GM18526 (cell line): ENCODE data around the gene GSPT1.

Experiments used
- POLR2A ChIP-seq: IDR thresholded peaks from 3 replicates; pipeline ENCODE4 v1.6.1; 2011; ENCODE audit not compliant: insufficient read length; ENCODE audit errors: extremely low read depth

Gene GSPT1

DNA sequence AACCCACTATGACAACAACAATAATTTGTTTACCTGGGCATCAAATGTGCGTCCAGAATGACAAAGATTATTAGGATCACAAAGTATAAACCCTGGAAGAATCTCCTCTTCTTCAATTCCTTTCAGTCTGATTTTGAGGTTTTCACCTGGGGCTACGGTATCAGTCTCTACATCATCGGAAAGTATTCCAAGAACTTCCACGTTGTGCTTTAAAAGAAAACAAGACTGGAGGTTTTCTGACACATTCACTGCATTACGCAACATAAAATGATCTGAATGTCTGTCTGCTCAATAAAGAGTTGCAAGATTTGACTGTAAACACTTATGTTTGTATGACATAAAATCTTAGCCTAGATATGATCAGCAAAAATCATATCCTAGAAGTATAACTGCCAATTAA lies 38.4 kb downstream of the GSPT1 start:
- TF ChIP-seq POLR2A: no peak

DNA sequence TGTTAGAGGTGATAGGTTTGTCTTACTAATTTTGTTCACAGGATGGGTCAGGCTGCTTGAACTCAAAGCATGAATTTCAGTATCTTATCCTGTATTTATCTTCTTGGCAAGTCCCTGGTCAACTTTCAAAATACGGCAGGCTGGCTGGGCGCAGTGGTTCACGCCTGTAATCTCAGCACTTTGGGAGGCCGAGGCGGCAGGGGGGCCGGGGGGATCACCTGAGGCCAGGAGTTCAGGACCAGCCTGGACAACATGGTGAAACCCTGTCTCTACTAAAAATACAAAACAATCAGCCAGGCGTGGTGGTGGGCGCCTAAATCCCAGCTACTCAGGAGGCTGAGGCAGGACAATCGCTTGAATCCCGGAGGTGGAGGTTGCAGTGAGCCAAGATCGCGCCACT lies 39.5 kb downstream of the GSPT1 start:
- no peak for TF ChIP-seq POLR2A

DNA sequence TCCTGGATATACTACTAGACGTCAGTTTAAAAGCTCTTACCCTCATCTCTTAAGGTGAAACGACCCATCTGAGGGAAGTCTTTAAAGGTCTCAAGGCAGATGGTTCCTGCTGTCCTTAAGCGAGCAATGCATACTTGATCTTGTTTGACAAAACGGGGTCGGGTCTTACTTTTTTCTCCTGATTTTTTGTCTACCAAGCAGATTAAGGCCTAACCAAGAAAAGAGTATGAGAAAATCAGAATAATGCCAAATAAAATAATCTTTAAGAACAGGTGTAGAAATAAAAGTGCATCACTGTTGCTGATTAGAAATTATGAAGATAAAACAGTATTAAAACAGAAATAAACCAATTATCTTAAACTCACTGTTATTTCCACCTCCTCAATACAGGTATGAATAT lies 40.0 kb downstream of the GSPT1 start:
- no peak for TF ChIP-seq POLR2A

DNA sequence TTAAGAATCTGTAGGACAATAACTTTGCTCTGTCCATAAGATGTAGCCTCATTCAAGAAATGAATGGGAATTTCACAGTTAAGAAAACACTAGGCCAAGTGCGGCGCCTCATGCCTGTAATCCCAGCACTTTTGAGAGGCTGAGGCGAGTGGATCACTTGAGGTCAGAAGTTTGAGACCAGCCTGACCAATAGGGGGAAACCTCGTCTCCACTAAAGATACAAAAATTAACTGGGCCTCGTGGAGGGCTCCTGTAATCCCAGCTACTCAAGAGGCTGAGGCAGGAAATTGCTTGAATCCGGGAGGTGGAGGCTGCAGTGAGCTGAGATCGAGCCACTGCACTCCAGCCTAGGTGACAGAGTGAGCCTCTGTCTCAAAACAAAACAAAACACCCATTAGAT lies 44.6 kb downstream of the GSPT1 start:
- TF ChIP-seq POLR2A: no peak

GRCh38 chr16:11870399-11870798 lies 45.4 kb downstream of the GSPT1 start:
- no peak for TF ChIP-seq POLR2A

GRCh38 chr16:11869353-11870228 lies 46.2 kb downstream of the GSPT1 start:
- TF ChIP-seq POLR2A: no peak

DNA sequence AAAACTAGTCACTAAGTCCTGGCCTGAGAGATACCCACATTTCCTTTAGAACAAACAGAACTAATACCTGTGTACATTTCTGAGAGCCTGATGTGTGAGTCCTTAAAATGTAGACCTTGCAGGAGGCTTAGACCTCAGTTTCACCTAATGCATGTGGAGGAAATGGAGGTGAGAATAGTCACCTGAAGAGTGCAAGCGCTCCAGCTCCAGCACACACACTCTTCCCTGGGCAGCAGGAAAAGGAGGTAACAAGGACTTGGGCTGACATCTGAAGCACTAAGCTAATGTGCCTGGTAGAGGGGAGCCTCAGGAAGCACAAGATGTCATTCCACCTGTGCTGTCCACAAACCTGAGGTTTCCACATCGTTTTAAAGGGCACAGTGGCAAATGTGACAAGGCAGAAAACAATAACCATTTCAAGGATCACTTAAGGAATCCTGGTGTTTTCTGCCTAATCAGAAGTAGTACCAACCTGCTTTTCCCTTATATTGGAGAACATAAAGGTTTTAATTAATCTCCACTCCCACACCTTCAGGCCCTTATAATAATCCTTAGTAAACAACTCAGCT lies 47.3 kb downstream of the GSPT1 start:
- TF ChIP-seq POLR2A: no peak

GRCh38 chr16:11862489-11862888 lies 53.3 kb downstream of the GSPT1 start:
- no peak for TF ChIP-seq POLR2A

DNA sequence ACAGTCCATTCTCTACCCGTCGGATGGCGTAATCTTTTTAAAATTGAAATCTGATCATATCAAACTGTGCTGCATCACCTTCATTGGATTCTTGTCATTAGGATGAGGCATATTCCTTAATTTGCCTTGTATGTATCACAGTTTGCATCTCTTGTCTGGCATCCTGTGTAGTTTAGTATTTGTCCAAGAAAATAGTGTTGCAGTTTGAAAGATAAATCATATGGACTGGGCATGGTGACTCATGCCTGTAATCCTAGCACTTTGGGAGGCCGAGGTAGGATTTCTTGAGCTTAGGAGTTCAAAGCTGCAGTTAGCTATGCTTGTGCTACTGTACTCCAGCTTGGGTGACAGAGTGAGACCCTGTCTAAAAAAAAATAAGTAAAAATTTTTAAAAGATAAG lies 58.6 kb downstream of the GSPT1 start:
- TF ChIP-seq POLR2A: no peak

DNA sequence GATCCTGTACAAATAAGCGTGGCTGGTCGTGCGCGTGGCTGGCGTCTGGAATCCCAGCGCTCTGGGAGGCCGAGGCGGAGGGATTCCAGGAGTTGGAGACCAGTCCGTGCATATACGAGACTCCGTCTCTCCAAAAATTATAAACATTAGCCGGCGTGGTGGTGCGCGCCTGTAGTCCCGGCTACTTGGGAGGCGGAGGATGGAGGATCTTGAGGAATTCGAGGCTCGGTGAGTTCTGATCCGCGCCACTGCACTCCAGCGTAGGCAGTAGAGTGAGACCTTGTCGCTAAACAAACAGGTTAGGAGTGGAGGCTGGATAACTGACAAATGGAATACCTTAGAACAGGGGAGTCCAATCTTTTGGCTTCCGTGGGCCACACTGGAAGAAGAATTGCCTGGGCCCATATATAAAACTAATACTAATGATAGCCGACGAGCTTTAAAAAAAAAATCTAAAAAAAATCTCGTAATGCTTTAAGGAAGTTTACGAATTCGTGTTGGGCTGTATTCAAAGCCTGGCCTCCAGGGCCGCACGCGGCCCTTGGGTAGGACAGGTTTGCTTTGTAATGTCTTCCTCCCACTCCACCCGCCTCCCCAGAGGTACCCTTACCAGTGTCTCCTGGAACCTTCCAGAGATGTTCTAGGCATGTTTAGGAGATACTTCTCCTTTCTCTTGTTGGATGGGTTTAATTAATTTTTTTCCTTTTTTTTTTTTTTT lies 63.5 kb downstream of the GSPT1 start:
- no peak for TF ChIP-seq POLR2A

GRCh38 chr16:11851294-11852091 lies 64.3 kb downstream of the GSPT1 start, which contains the start of gene RSL1D1:
RSL1D1 (minus strand) TSS chr16:11851542; CDS start chr16:11851512, 30 bp downstream.
- TF ChIP-seq POLR2A: peak; percentile 96

GRCh38 chr16:11848842-11849241 lies 66.9 kb downstream of the GSPT1 start:
- TF ChIP-seq POLR2A: no peak

DNA sequence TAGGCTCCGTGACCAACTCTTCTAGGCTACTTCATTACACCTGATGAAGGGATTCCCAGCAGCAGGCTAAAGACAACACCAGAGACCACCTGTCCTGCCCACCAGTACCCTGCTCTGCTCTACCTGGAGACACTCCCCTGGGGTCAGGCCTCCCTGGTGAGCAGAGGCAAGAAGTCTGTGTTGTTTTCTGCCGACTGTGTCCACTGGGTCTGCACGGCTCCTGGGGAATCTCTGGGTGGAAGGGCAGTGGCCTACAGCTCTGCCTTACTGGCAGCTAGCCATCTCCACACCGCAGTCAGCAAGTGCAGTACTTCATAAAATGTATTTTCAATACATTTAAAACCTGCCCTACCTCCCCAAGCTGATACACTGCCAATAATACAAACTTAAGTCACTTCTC lies 71.3 kb downstream of the GSPT1 start:
- TF ChIP-seq POLR2A: no peak

DNA sequence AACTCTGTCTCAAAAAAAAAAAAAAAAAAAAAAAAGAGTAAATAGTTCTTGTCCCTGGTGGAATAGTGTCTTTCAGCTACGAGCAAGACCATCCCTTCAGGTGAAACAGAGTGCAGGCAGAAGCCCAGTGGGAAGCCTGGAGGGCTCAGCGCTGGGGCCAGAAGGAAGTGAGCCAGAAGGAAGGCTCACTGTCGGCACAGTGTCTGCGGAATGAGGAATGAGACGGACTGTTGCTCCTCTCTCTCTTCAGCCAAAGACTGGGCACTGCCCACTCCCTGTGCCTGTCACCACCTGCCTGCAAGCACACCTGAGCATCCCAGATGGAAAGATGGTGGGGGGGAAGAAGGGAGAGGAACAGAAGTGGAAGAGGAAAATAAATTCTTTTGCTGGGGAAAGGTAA lies 71.9 kb downstream of the GSPT1 start:
- TF ChIP-seq POLR2A: no peak

DNA sequence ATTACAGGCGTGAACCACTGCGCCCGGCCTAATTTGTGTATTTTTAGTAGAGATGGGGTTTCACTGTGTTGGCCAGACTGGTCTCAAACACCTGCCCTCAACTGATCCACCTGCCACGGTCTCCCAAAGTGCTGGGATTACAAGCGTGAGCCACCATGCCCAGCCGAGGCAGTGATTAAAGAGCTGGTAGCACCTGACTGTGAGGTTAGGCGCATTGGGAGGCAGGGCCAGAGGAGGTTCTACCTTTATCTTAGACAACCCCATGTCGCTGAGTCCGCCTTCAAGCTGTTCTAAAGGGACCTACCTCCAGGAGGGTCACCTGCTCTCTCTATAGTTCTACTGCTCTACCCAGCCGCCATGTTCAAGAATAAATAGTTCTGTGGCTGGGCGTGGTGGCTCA lies 72.5 kb downstream of the GSPT1 start:
- no peak for TF ChIP-seq POLR2A
